SK-N-SH treated with all-trans-retinoic acid at 6 μM for 48 hours (cell line): Measurements from ENCODE around the gene LOXL3.

Experiments
- ATAC-seq: fragments of 200-7000 bp; cut with Tn5 transposase; 3 replicates; pipeline ENCODE4 v1.9.1; 2020; ENCODE audit warnings: mild to moderate bottlenecking, moderate library complexity
- ARNTL ChIP-seq: fragments of 450-650 bp; formaldehyde crosslinking; IDR thresholded peaks from 2 replicates; pipeline ENCODE4 v1.5.0; 2020; ENCODE audit warnings: low read depth, mild to moderate bottlenecking, moderate library complexity, borderline replicate concordance
- BACH2 ChIP-seq: fragments of 250-450 bp; sonication (Bioruptor Pico); IDR thresholded peaks from 2 replicates; pipeline ENCODE4 v1.9.0; 2021; ENCODE audit warnings: mild to moderate bottlenecking, borderline replicate concordance
- GLIS3 ChIP-seq: fragments of 250-450 bp; sonication (Bioruptor Pico); IDR thresholded peaks from 2 replicates; pipeline ENCODE4 v1.5.0; 2020; ENCODE audit warnings: mild to moderate bottlenecking, moderate library complexity
- ISL1 ChIP-seq: fragments of 250-450 bp; sonication (Bioruptor Pico); IDR thresholded peaks from 2 replicates; pipeline ENCODE4 v2.1.2; 2022; ENCODE audit warnings: mild to moderate bottlenecking, moderate library complexity
- PATZ1 ChIP-seq: fragments of 250-450 bp; sonication (Bioruptor Pico); IDR thresholded peaks from 2 replicates; pipeline ENCODE4 v1.8.0; 2020; ENCODE audit warnings: mild to moderate bottlenecking, moderate library complexity, borderline replicate concordance
- PPARA ChIP-seq: fragments of 250-450 bp; sonication (Bioruptor Pico); IDR thresholded peaks from 2 replicates; pipeline ENCODE4 v1.5.0; 2020; ENCODE audit warnings: mild to moderate bottlenecking, borderline replicate concordance
- RARB ChIP-seq: fragments of 250-450 bp; sonication (Bioruptor Pico); IDR thresholded peaks from 2 replicates; pipeline ENCODE4 v1.8.0; 2021; ENCODE audit warnings: mild to moderate bottlenecking, moderate library complexity
- TCF4 ChIP-seq: fragments of 250-450 bp; sonication (Bioruptor Pico); IDR thresholded peaks from 2 replicates; pipeline ENCODE4 v1.8.0; 2021; ENCODE audit warnings: mild to moderate bottlenecking, moderate library complexity, borderline replicate concordance
- TOX ChIP-seq: fragments of 250-450 bp; sonication (Bioruptor Pico); IDR thresholded peaks from 2 replicates; pipeline ENCODE4 v1.8.0; 2021; ENCODE audit warnings: mild to moderate bottlenecking, moderate library complexity, borderline replicate concordance
- TSHZ2 ChIP-seq: fragments of 250-450 bp; sonication (Bioruptor Pico); IDR thresholded peaks from 2 replicates; pipeline ENCODE4 v1.5.0; 2020; ENCODE audit warnings: mild to moderate bottlenecking, moderate library complexity
- ZFP3 ChIP-seq: fragments of 250-450 bp; sonication (Bioruptor Pico); IDR thresholded peaks from 2 replicates; pipeline ENCODE4 v1.5.0; 2020; ENCODE audit warnings: mild to moderate bottlenecking, moderate library complexity
- ZFP30 ChIP-seq: fragments of 450-650 bp; formaldehyde crosslinking; IDR thresholded peaks from 2 replicates; pipeline ENCODE4 v1.5.0; 2022; ENCODE audit warnings: mild to moderate bottlenecking, moderate library complexity
- ZNF565 ChIP-seq: fragments of 450-650 bp; formaldehyde crosslinking; conservative IDR thresholded peaks from 2 replicates; pipeline ENCODE4 v1.5.0; 2020; ENCODE audit warnings: low read depth, mild to moderate bottlenecking, moderate library complexity
- ZNF8 ChIP-seq: fragments of 450-650 bp; formaldehyde crosslinking; IDR thresholded peaks from 2 replicates; pipeline ENCODE4 v1.5.0; 2020; ENCODE audit warnings: mild to moderate bottlenecking, moderate library complexity
- TF ChIP-seq, protein P1 (sequence below): fragments of 250-450 bp; sonication (Bioruptor Pico); IDR thresholded peaks from 2 replicates; pipeline ENCODE4 v1.5.1; 2021; ENCODE audit warnings: mild to moderate bottlenecking, moderate library complexity
- TF ChIP-seq, protein P2 (sequence below): fragments of 250-450 bp; sonication (Bioruptor Pico); IDR thresholded peaks from 2 replicates; pipeline ENCODE4 v1.8.0; 2021; ENCODE audit warnings: low read depth, mild to moderate bottlenecking, moderate library complexity, borderline replicate concordance

The LOXL3 gene

GRCh38 chr2:74551530-74551929 lies 2.2 kb downstream of the LOXL3 start:
- no peak for TF ChIP-seq PPARA (CRISPR knock-in tag)
- TF ChIP-seq TOX (CRISPR knock-in tag), result no peak
- TF ChIP-seq, all 23 proteins: peak for 0
- ATAC-seq, result no peak

GRCh38 chr2:74550231-74550630 lies 3.5 kb downstream of the LOXL3 start:
- no peak for TF ChIP-seq ZFP3
- no peak for TF ChIP-seq ZFP30 (CRISPR knock-in tag)
- no peak for TF ChIP-seq GLIS3 (CRISPR knock-in tag)
- no peak for TF ChIP-seq BACH2 (CRISPR knock-in tag)
- no peak for TF ChIP-seq TSHZ2
- TF ChIP-seq ZNF8 (CRISPR knock-in tag), result no peak
- TF ChIP-seq, protein P1, sequence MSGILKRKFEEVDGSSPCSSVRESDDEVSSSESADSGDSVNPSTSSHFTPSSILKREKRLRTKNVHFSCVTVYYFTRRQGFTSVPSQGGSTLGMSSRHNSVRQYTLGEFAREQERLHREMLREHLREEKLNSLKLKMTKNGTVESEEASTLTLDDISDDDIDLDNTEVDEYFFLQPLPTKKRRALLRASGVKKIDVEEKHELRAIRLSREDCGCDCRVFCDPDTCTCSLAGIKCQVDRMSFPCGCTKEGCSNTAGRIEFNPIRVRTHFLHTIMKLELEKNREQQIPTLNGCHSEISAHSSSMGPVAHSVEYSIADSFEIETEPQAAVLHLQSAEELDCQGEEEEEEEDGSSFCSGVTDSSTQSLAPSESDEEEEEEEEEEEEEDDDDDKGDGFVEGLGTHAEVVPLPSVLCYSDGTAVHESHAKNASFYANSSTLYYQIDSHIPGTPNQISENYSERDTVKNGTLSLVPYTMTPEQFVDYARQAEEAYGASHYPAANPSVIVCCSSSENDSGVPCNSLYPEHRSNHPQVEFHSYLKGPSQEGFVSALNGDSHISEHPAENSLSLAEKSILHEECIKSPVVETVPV (CRISPR knock-in tag), result no peak
- TF ChIP-seq PATZ1 (CRISPR knock-in tag), result no peak
- no peak for TF ChIP-seq RARB
- ATAC-seq, result no peak

GRCh38 chr2:74548900-74549826 lies 4.6 kb downstream of the LOXL3 start:
- TF ChIP-seq ISL1 (CRISPR knock-in tag), result no peak
- TF ChIP-seq BACH2 (CRISPR knock-in tag), result no peak
- TF ChIP-seq TCF4 (CRISPR knock-in tag), result no peak
- TF ChIP-seq RARB, result no peak
- no peak for TF ChIP-seq PATZ1 (CRISPR knock-in tag)
- TF ChIP-seq PPARA (CRISPR knock-in tag), result no peak
- TF ChIP-seq ARNTL (CRISPR knock-in tag), result no peak
- no peak for TF ChIP-seq ZNF8 (CRISPR knock-in tag)
- TF ChIP-seq ZFP3, result no peak
- no peak for TF ChIP-seq ZNF565
- no peak for TF ChIP-seq TOX (CRISPR knock-in tag)
- TF ChIP-seq, protein P2, sequence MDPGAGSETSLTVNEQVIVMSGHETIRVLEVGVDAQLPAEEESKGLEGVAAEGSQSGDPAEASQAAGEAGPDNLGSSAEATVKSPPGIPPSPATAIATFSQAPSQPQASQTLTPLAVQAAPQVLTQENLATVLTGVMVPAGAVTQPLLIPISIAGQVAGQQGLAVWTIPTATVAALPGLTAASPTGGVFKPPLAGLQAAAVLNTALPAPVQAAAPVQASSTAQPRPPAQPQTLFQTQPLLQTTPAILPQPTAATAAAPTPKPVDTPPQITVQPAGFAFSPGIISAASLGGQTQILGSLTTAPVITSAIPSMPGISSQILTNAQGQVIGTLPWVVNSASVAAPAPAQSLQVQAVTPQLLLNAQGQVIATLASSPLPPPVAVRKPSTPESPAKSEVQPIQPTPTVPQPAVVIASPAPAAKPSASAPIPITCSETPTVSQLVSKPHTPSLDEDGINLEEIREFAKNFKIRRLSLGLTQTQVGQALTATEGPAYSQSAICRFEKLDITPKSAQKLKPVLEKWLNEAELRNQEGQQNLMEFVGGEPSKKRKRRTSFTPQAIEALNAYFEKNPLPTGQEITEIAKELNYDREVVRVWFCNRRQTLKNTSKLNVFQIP (CRISPR knock-in tag), result no peak
- TF ChIP-seq, all 23 proteins: peak for 0
- ATAC-seq, result peak; percentile 64
